H1 (cell line): ENCODE measurements around the gene SUPT7L. TPM values are rescaled to one million over a fixed set of nuclear protein-coding genes. Genes with fewer than 3 reads are reported as not detected.

Experiments used
- CTCF ChIA-PET: fragments of 300-600 bp; sonication (Branson Sonifier 250); formaldehyde crosslinking; loops from one replicate; lab custom pipeline; 2021; ENCODE audit not compliant: partially characterized antibody; lab: Charles Lee
- POLR2A ChIA-PET: fragments of 300-600 bp; sonication (Branson Sonifier 250); formaldehyde crosslinking; loops from one replicate; lab custom pipeline; 2021; ENCODE audit warnings: inconsistent platforms; ENCODE audit not compliant: partially characterized antibody; lab: Charles Lee
- DNase-seq, 2 experiments: peaks; one replicate each; pipeline versions ENCODE4 v3.0.0 to v3.0.0-alpha.2; 2010 to 2022; ENCODE audit warnings: low spot score in 2 of 2, low read depth in 1 of 2, mixed read lengths in 1 of 2
- FAIRE-seq: peaks from 2 replicates; lab custom pipeline; 2011; peaks lifted over from hg19 to GRCh38; lab: Jason Lieb, UNC
- H2AFZ ChIP-seq: 2 replicates; pipeline ENCODE4 v1.8.1; 2012; ENCODE audit warnings: low read length, inconsistent platforms
- H2AK5ac ChIP-seq: 2 replicates; pipeline ENCODE4 v1.6.1; 2013; ENCODE audit warnings: low read depth, low read length
- H2BK120ac ChIP-seq: replicated peaks from 2 replicates; pipeline ENCODE3; 2013; ENCODE audit warnings: low read depth, low read length, inconsistent platforms
- H2BK12ac ChIP-seq: 2 replicates; pipeline ENCODE4 v1.6.1; 2013; ENCODE audit warnings: low read depth, low read length
- H2BK15ac ChIP-seq: 2 replicates; pipeline ENCODE4 v1.6.1; 2013; ENCODE audit warnings: low read length
- H2BK20ac ChIP-seq: 2 replicates; pipeline ENCODE4 v1.6.1; 2013; ENCODE audit warnings: low read length
- H2BK5ac ChIP-seq: 2 replicates; pipeline ENCODE4 v1.6.1; 2013; ENCODE audit warnings: low read depth, low read length
- H3K14ac ChIP-seq: 2 replicates; pipeline ENCODE4 v1.6.1; 2013; ENCODE audit warnings: inconsistent platforms; ENCODE audit not compliant: insufficient read length
- H3K18ac ChIP-seq: 2 replicates; pipeline ENCODE4 v1.6.1; 2013; ENCODE audit warnings: low read length; ENCODE audit errors: extremely low read depth
- H3K23ac ChIP-seq: 2 replicates; pipeline ENCODE4 v1.6.1; 2013; ENCODE audit warnings: inconsistent platforms; ENCODE audit not compliant: insufficient read length
- H3K23me2 ChIP-seq: 2 replicates; pipeline ENCODE4 v1.6.1; 2013; ENCODE audit warnings: low read depth, low read length
- H3K27ac ChIP-seq: 2 replicates; pipeline ENCODE4 v1.6.1; 2011; ENCODE audit warnings: low read depth, low read length, inconsistent platforms
- H3K27me3 ChIP-seq, 4 experiments: replicated peaks in 1 of 4; 1 replicate in 1 of 4; 2 replicates in 3 of 4; pipeline versions ENCODE4 v1.6.1 to v1.8.1; 2011 to 2013; ENCODE audit warnings: low read length in 3 of 4, mild to moderate bottlenecking in 3 of 4, inconsistent platforms in 2 of 4, mixed read lengths in 2 of 4, moderate library complexity in 1 of 4; ENCODE audit not compliant: control insufficient read depth in 3 of 4, insufficient read depth in 3 of 4; ENCODE audit errors: extremely low read depth in 1 of 4
- H3K36me3 ChIP-seq, 4 experiments: 2 replicates each; pipeline versions ENCODE4 v1.6.1 to v1.8.1; 2011 to 2013; ENCODE audit warnings: mild to moderate bottlenecking in 4 of 4, low read length in 3 of 4, moderate library complexity in 2 of 4, control low read depth in 1 of 4, inconsistent platforms in 1 of 4; ENCODE audit not compliant: insufficient read depth in 4 of 4, control insufficient read depth in 2 of 4
- H3K4ac ChIP-seq: replicated peaks from 2 replicates; pipeline ENCODE3; 2013; ENCODE audit warnings: low read length, low read depth, mixed read lengths, inconsistent platforms; ENCODE audit not compliant: insufficient read length
- H3K4me1 ChIP-seq, 4 experiments: replicated peaks in 1 of 4; 1 replicate in 1 of 4; 2 replicates in 3 of 4; pipeline versions ENCODE4 v1.6.1 to v1.8.1; 2011 to 2013; ENCODE audit warnings: low read length in 3 of 4, inconsistent platforms in 2 of 4, mixed read lengths in 1 of 4; ENCODE audit not compliant: insufficient read depth in 4 of 4, control insufficient read depth in 3 of 4
- H3K4me2 ChIP-seq, 2 experiments: 2 replicates each; pipeline versions ENCODE4 v1.6.1 to v1.8.1; 2011 to 2013; ENCODE audit warnings: low read depth in 2 of 2, low read length in 2 of 2, control low read depth in 1 of 2, inconsistent platforms in 1 of 2, mild to moderate bottlenecking in 1 of 2; ENCODE audit not compliant: insufficient read depth in 1 of 2
- H3K4me3 ChIP-seq, 4 experiments: fragments of 200-600, 300-600 bp in 1 of 4; sonication (generic), shearing (Covaris generic), sonication (Bioruptor Twin) in 1 of 4; 2 replicates each; pipeline versions ENCODE4 v1.5.1 to v1.8.1; 2011 to 2016; ENCODE audit warnings: low read length in 4 of 4, low read depth in 3 of 4, control low read depth in 2 of 4, inconsistent platforms in 2 of 4, mild to moderate bottlenecking in 2 of 4, mixed read lengths in 1 of 4, moderate library complexity in 1 of 4; ENCODE audit not compliant: insufficient read depth in 2 of 4; ENCODE audit errors: extremely low read depth in 1 of 4
- H3K56ac ChIP-seq: replicated peaks from 2 replicates; pipeline ENCODE3; 2013; ENCODE audit warnings: low read depth, mild to moderate bottlenecking, mixed read lengths, low read length, inconsistent platforms; ENCODE audit not compliant: insufficient read length
- H3K79me1 ChIP-seq: 2 replicates; pipeline ENCODE4 v1.6.1; 2013; ENCODE audit warnings: low read depth, low read length, control low read depth
- H3K79me2 ChIP-seq, 2 experiments: 2 replicates each; pipeline versions ENCODE4 v1.6.1 to v1.8.1; 2012 to 2013; ENCODE audit warnings: low read length in 2 of 2, mild to moderate bottlenecking in 2 of 2, inconsistent platforms in 1 of 2; ENCODE audit not compliant: insufficient read depth in 2 of 2, control insufficient read depth in 1 of 2
- H3K9ac ChIP-seq, 4 experiments: replicated peaks in 1 of 4; 1 replicate in 1 of 4; 2 replicates in 3 of 4; pipeline versions ENCODE4 v1.6.1 to v1.8.1; 2011 to 2013; ENCODE audit warnings: low read depth in 3 of 4, low read length in 3 of 4, control low read depth in 2 of 4, mild to moderate bottlenecking in 2 of 4, moderate library complexity in 2 of 4, inconsistent platforms in 1 of 4; ENCODE audit errors: extremely low read depth in 1 of 4
- H3K9me3 ChIP-seq, 2 experiments: 2 replicates each; pipeline versions ENCODE4 v1.6.1 to v1.8.1; 2012 to 2013; ENCODE audit warnings: mild to moderate bottlenecking in 2 of 2, moderate library complexity in 2 of 2, control low read depth in 1 of 2, inconsistent platforms in 1 of 2, low read depth in 1 of 2, low read length in 1 of 2, mixed read lengths in 1 of 2; ENCODE audit not compliant: insufficient read depth in 2 of 2
- H4K20me1 ChIP-seq, 2 experiments: replicated peaks in 1 of 2; 2 replicates each; pipeline versions ENCODE3 to v1.8.1; 2011 to 2013; ENCODE audit warnings: inconsistent platforms in 2 of 2, low read length in 2 of 2, mild to moderate bottlenecking in 1 of 2; ENCODE audit not compliant: insufficient read depth in 2 of 2, control insufficient read depth in 1 of 2
- H4K5ac ChIP-seq: 2 replicates; pipeline ENCODE4 v1.6.1; 2013; ENCODE audit warnings: low read length, low read depth, mixed read lengths, inconsistent platforms; ENCODE audit not compliant: insufficient read length
- H4K8ac ChIP-seq: 2 replicates; pipeline ENCODE4 v1.8.0; 2013; ENCODE audit warnings: mild to moderate bottlenecking, moderate library complexity, low read length, inconsistent platforms; ENCODE audit not compliant: insufficient read depth; ENCODE audit errors: extremely low read depth
- H4K91ac ChIP-seq: replicated peaks from 2 replicates; pipeline ENCODE3; 2013; ENCODE audit warnings: low read length, mixed read lengths, inconsistent platforms; ENCODE audit not compliant: insufficient read length
- CHD1 ChIP-seq: IDR thresholded peaks from 2 replicates; pipeline ENCODE4 v1.6.1; 2012; ENCODE audit warnings: low read depth, low read length, improper control_type of control experiment
- GABPA ChIP-seq: IDR thresholded peaks from 2 replicates; pipeline ENCODE4 v1.6.1; 2011; ENCODE audit warnings: mild to moderate bottlenecking, low read length, moderate library complexity, borderline replicate concordance; ENCODE audit not compliant: insufficient read depth
- GTF2F1 ChIP-seq: IDR thresholded peaks from 2 replicates; pipeline ENCODE4 v1.6.1; 2012; ENCODE audit warnings: low read depth, low read length, improper control_type of control experiment, borderline replicate concordance
- JUN ChIP-seq: IDR thresholded peaks from 2 replicates; pipeline ENCODE4 v1.6.1; 2011; ENCODE audit warnings: low read depth, mild to moderate bottlenecking, improper control_type of control experiment, low read length
- MAFK ChIP-seq: IDR thresholded peaks from 2 replicates; pipeline ENCODE4 v1.6.1; 2012; ENCODE audit warnings: low read depth, mild to moderate bottlenecking, improper control_type of control experiment, low read length
- WGBS, 2 experiments: shearing (Covaris generic) in 1 of 2; methylation state at CpG; one replicate each; pipeline versions ENCODE4 v1.1.6 to v1.1.7; 2013 to 2015; ENCODE audit warnings: low lambda C conversion rate in 2 of 2, mixed read lengths in 2 of 2, inconsistent platforms in 1 of 2, low coverage in 1 of 2, missing lambda C conversion rate in 1 of 2; ENCODE audit not compliant: insufficient replicate concordance in 2 of 2, insufficient coverage in 1 of 2, insufficient read length in 1 of 2; ENCODE audit errors: extremely low coverage in 1 of 2, missing lambda C conversion rate in 1 of 2; 5-methylcytosine and 5-hydroxymethylcytosine counted together
- long read RNA-seq, 2 experiments: library from RNA in 1 of 2; library from capped mRNA in 1 of 2; stranded (forward); transcript quantifications; one replicate each; pipeline ENCODE4 v2.0.0, GENCODE V29; 2021; ENCODE audit warnings: inconsistent platforms in 1 of 2
- polyA minus RNA-seq, 3 experiments: library from RNA; depleted of rRNA, polyadenylated mRNA; stranded (reverse); fragments of >200 nt; gene quantifications; 1 replicate in 2 of 3; 2 replicates in 1 of 3; pipeline ENCODE4 v1.2.3, GENCODE V29; 2011
- polyA plus RNA-seq, 7 experiments: library from polyadenylated mRNA; depleted of rRNA in 3 of 7; stranded (reverse) in 5 of 7; unstranded in 2 of 7; fragments of >200 nt in 5 of 7; fragments of 200-250 nt in 2 of 7; gene quantifications; 1 replicate in 5 of 7; 2 replicates in 1 of 7; 4 replicates in 1 of 7; pipeline versions ENCODE4 v1.2.1 to v1.2.3, GENCODE V29; 2011 to 2013; ENCODE audit warnings: missing spikeins in 2 of 7, mixed read lengths in 2 of 7
- total RNA-seq: library from RNA; stranded (reverse); fragmentation: NEBNext Ultra II Directional; extraction: Animal tissue kit (Norgen Biotek cat#: 25700); gene quantifications from 2 replicates; pipeline ENCODE4 v1.2.1, GENCODE V29; 2021

SUPT7L gene, protein sequence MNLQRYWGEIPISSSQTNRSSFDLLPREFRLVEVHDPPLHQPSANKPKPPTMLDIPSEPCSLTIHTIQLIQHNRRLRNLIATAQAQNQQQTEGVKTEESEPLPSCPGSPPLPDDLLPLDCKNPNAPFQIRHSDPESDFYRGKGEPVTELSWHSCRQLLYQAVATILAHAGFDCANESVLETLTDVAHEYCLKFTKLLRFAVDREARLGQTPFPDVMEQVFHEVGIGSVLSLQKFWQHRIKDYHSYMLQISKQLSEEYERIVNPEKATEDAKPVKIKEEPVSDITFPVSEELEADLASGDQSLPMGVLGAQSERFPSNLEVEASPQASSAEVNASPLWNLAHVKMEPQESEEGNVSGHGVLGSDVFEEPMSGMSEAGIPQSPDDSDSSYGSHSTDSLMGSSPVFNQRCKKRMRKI
- 21.8 and 22.2 TPM in 2 replicates for total RNA-seq
- polyA plus RNA-seq (2011; rRNA removed): 24.6 and 26.6 TPM in 2 replicates
- 33.6 TPM for polyA plus RNA-seq (2011; cell fraction: cytosol; rRNA removed)
- polyA plus RNA-seq (2011; cell fraction: nucleus; rRNA removed): 46.0 TPM
- polyA plus RNA-seq (2012, experiment 1 of 2): 22.3 to 24.8 TPM (median 23.1 TPM) in 4 replicates
- polyA plus RNA-seq (2012, experiment 2 of 2): 5.9 TPM
- polyA plus RNA-seq (2013, experiment 1 of 2): 19.2 TPM
- 18.0 TPM for polyA plus RNA-seq (2013, experiment 2 of 2)
- 28.8 and 31.7 TPM in 2 replicates for polyA minus RNA-seq (2011; rRNA and poly(A)+ RNA removed)
- 22.2 TPM for polyA minus RNA-seq (2011; cell fraction: cytosol; rRNA and poly(A)+ RNA removed)
- 30.2 TPM for polyA minus RNA-seq (2011; cell fraction: nucleus; rRNA and poly(A)+ RNA removed)
- long read RNA-seq, experiment 1, full-length matches to known transcripts: 2 of 18 reads
- long read RNA-seq, experiment 1, partial matches to known transcripts: 9 of 18 reads
- long read RNA-seq, experiment 1, other reads (novel, unspliced or antisense): 7 of 18 reads
- long read RNA-seq, experiment 2, full-length matches to known transcripts: 15 of 27 reads
- long read RNA-seq, experiment 2, partial matches to known transcripts: 3 of 27 reads
- long read RNA-seq, experiment 2, other reads (novel, unspliced or antisense): 9 of 27 reads

DNA sequence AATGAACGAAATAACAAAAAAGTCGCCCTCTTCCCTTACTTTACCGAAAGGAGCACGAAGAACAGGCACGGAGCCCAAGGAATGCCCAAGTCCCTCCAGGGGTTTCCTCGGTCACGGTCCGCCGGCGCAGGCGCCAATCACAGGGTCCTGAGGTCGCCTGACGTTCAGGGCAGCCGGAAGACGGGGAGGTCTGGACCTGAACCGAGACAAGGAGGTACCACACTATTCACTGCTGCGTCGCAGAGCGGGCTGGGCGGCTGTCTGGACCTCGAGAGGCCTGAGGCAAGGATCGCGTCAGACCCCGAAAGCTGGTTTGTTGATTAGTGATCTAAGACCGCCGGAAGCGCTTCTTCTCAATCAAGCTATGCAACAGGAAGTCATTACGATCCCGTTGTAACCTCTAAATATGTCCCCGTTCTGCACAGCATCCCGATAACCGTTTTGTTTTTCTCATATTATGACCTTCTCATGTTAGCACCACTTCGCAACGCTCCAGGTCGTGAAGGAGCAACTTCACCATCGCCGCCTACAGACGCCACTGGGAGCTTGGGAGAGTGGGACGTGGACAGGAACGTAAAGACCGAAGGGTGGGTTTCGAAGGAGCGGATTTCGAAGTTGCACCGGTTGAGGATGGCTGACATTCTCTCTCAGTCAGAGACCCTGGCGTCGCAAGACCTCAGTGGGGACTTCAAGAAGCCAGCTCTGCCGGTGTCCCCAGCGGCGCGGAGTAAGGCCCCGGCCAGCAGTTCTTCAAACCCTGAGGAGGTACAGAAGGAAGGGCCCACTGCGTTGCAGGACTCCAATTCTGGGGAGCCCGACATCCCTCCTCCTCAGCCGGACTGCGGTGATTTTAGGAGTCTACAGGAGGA lies at the start of gene SUPT7L, which contains the start of gene SLC4A1AP:
Gene SUPT7L, minus strand, starts transcription at position 330 of the 869 bp plus-strand sequence. CDS start 1,422 bp downstream, outside the sequence.
Gene SLC4A1AP, plus strand, starts transcription at position 605 of the 869 bp plus-strand sequence. Its CDS starts 26 bp downstream, at position 631.
- Histone ChIP-seq H2BK15ac (0 out of 2 replicates have a peak within 1 kb of the TSS, but pooled peaks have one; percentile 19), H3K14ac (no peak within 1 kb of the TSS), H4K8ac (peak within 1 kb of the TSS; percentile 92), H4K91ac (peak within 1 kb of the TSS; percentile 57), H3K4me3 (peak within 1 kb of the TSS; percentile 50 to 100 (median 88)), H3K36me3 (peaks cover under 1 to 37% (median 16%) of the 10 kb centered on the region in 4 experiments; a peak in 6 of 8 replicates), H2AK5ac (no peak within 1 kb of the TSS), H4K20me1 (no peaks in the 10 kb centered on the region), H3K9me3 (no peaks in the 10 kb centered on the region), H3K79me1 (no peaks in the 10 kb centered on the region), H3K18ac (peak within 1 kb of the TSS; percentile 76; the same call in 1 of the 2 replicates), H2AFZ (peak within 1 kb of the TSS; percentile 99), H3K27me3 (no peaks in the 10 kb centered on the region), H3K4me1 (peaks cover 0 to 1% (median 0%) of the 10 kb centered on the region in 4 experiments; a peak in 2 of 7 replicates), H3K4me2 (peak within 1 kb of the TSS; percentile 68 to 96), H3K27ac (peak within 1 kb of the TSS; percentile 95), H2BK20ac (peak within 1 kb of the TSS; percentile 92; the same call in 1 of the 2 replicates), H3K23me2 (peaks cover 8% of the 10 kb centered on the region; the same call in 1 of the 2 replicates), H3K23ac (no peak within 1 kb of the TSS), H2BK5ac (peak within 1 kb of the TSS; percentile 99), H3K4ac (no peak within 1 kb of the TSS), H3K56ac (peak within 1 kb of the TSS; percentile 14), H3K79me2 (peaks cover 0 to 24% of the 10 kb centered on the region in 2 experiments; a peak in 2 of 4 replicates), H3K9ac (peak within 1 kb of the TSS; percentile 75 to 98 (median 91)), H4K5ac (peak within 1 kb of the TSS; percentile 68), H2BK120ac (no peak within 1 kb of the TSS), H2BK12ac (peak within 1 kb of the TSS; percentile 82; the same call in 1 of the 2 replicates)
- ChIA-PET POLR2A (interaction anchor here (0.5 to 2.1 kb wide), 12 partner anchors 8 to 283 kb away, joined by 3 to 12 read pairs (median 4); partner anchors contain the start of genes CCDC121, FNDC4, GPN1 and PPM1G), CTCF (interaction anchor here (0.7 to 3.9 kb wide), 3 partner anchors 19 to 1045 kb away, joined by 3 to 34 read pairs (median 3); no protein-coding TSS in a partner anchor)
- DNase-seq (peak; percentile 21 to 87), FAIRE-seq (peak; percentile 84)
- 1% methylated on average over 52 of the region's 56 CpGs; no CpG with 5 or more reads in 1 of the 2 experiments for WGBS, 2 experiments
- TF ChIP-seq GTF2F1: peak; percentile 9; the same call in 1 of the 2 replicates
- peak; percentile 96 for TF ChIP-seq GABPA
- 0 out of 2 replicates have a peak, but pooled peaks have one; percentile 5 for TF ChIP-seq JUN
- no peak for TF ChIP-seq CHD1
- no peak for TF ChIP-seq MAFK
